Measurements from ENCODE around the gene MICU2. TPM values are rescaled to one million over a fixed set of nuclear protein-coding genes. Genes with fewer than 3 reads are reported as not detected.

Gene MICU2
- total and polyA plus RNA-seq, 2 donors (not counting 3 experiments of a cell fraction or from before 2014, with no cell fraction given) = 24.0 to 36.7 TPM

- H3K9ac ChIP-seq (replicated peaks; ENCODE audit: extremely low read depth, insufficient read depth, low read length) = peak overlapping the region; percentile 32
- H3K4me2 ChIP-seq (ENCODE audit: insufficient read depth, low read length) = peak overlapping the region; percentile 78
- dilution Hi-C loops (cut with MboI; ENCODE audit: extremely low pct_ligation_motif_present, low sequenced_read_pairs) (no loop called here), intact Hi-C loops (cut with micrococcal nuclease) (loop anchor here (1.0 to 10.0 kb wide), 5 partner anchors 78 to 1318 kb away; no protein-coding TSS in a partner anchor)
- TF ChIP-seq GATA2 (IDR thresholded peaks at IDR 0.05; ENCODE audit: insufficient read depth, insufficient read length, low read depth, low read length) = no peak
- no peak for TF ChIP-seq MYC (IDR thresholded peaks at IDR 0.05; ENCODE audit: low read depth, low read length)
- no peak for TF ChIP-seq FOS (IDR thresholded peaks at IDR 0.05; ENCODE audit: borderline replicate concordance, insufficient read depth, low read length)
- TF ChIP-seq, protein P1, sequence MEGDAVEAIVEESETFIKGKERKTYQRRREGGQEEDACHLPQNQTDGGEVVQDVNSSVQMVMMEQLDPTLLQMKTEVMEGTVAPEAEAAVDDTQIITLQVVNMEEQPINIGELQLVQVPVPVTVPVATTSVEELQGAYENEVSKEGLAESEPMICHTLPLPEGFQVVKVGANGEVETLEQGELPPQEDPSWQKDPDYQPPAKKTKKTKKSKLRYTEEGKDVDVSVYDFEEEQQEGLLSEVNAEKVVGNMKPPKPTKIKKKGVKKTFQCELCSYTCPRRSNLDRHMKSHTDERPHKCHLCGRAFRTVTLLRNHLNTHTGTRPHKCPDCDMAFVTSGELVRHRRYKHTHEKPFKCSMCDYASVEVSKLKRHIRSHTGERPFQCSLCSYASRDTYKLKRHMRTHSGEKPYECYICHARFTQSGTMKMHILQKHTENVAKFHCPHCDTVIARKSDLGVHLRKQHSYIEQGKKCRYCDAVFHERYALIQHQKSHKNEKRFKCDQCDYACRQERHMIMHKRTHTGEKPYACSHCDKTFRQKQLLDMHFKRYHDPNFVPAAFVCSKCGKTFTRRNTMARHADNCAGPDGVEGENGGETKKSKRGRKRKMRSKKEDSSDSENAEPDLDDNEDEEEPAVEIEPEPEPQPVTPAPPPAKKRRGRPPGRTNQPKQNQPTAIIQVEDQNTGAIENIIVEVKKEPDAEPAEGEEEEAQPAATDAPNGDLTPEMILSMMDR (IDR thresholded peaks at IDR 0.05; ENCODE audit: extremely low read depth in 1 of 2, insufficient read depth in 1 of 2, low read depth in 1 of 2, low read length in 2 of 2) = peak; percentile 93 to 99
- no peak for TF ChIP-seq EZH2 (IDR thresholded peaks at IDR 0.05; ENCODE audit: borderline replicate concordance, low read depth, low read length, severe bottlenecking)
- no peak for TF ChIP-seq POLR2AphosphoS5 (IDR thresholded peaks at IDR 0.05; ENCODE audit: insufficient read depth, low read depth, low read length)
- no peaks in the 10 kb centered on the region for H3K9me3 ChIP-seq (replicated peaks; ENCODE audit: control insufficient read depth, insufficient read depth, low read length)
- FAIRE-seq (peak; percentile 89), DNase-seq (ENCODE audit: low read depth, low spot score) (peak; percentile 75)
- peak overlapping the region; percentile 90 for H2AFZ ChIP-seq (ENCODE audit: low read depth, low read length)
- BruUV-seq (replicated peaks) = no TSS peak
- POLR2A ChIA-PET = no interaction called here
- no peaks in the 10 kb centered on the region for H3K27me3 ChIP-seq (ENCODE audit: control insufficient read depth in 2 of 2, insufficient read depth in 2 of 2, low read length in 2 of 2)
- no peaks in the 10 kb centered on the region for H3K9me1 ChIP-seq (replicated peaks; ENCODE audit: control insufficient read depth, extremely low read depth, insufficient read depth, low read length)
- no peaks in the 10 kb centered on the region for H3K79me2 ChIP-seq (ENCODE audit: control insufficient read depth, insufficient read depth, low read length)
- H3K4me3 ChIP-seq (replicated peaks in 1 of 3; ENCODE audit: insufficient read depth in 1 of 3, low read depth in 1 of 3, low read length in 3 of 3) = peak overlapping the region in 2 of 3 experiments; percentile 3 to 26
- no peak overlapping the region for H3K27ac ChIP-seq (ENCODE audit: insufficient read depth, low read depth, low read length)
- H3K4me1 ChIP-seq (ENCODE audit: control insufficient read depth, extremely low read depth, insufficient read depth, low read length) = peaks cover 2% of the 10 kb centered on the region
- CTCF ChIA-PET = interaction anchor here (0.5 to 2.7 kb wide), 17 partner anchors 9 to 533 kb away, joined by 3 to 44 read pairs (median 4); partner anchors contain the start of gene ZDHHC20
- H4K20me1 ChIP-seq (replicated peaks; ENCODE audit: control insufficient read depth, extremely low read depth, insufficient read depth, low read length) = no peaks in the 10 kb centered on the region
- no peaks in the 10 kb centered on the region for H3K36me3 ChIP-seq (ENCODE audit: control insufficient read depth in 2 of 2, extremely low read depth in 1 of 2, insufficient read depth in 2 of 2, low read length in 2 of 2)
These were observed 127.0 kb downstream of the MICU2 start for GRCh38 chr13:21476893-21477472.

Data from endothelial cell of umbilical vein (primary cell).